DMS79 (cell line): ENCODE measurements around the gene LCT.
A peak's percentile ranks its signal among the peaks of the same experiment; 100 is the strongest.

Experiments used
- DNase-seq: peaks from one replicate; lab custom pipeline; 2025; lab: John Stamatoyannopoulos, UW

The LCT gene

DNA sequence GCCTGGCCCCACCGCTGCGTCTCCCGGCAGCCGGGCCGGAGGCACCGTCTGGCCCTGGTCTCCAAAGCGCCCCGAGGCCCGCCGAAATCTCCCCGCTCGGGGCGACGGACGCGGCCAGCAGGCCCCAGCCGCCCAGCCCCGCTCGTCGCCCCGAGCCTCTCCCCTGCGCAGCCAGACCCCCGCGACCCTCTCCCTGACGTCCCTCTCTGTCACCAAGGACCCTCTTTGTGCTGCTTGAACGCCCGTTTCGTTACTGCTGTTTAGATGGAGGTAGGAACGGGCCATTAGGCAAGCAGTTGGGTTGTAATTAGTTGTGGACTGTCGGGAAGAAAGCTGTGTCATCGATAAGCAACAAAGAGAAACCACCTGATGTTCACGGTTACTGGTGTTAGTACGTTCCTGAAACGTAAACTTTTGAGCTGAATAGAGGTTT is 94.6 kb downstream of the LCT start:
- DNase-seq: peak; percentile 30

DNA sequence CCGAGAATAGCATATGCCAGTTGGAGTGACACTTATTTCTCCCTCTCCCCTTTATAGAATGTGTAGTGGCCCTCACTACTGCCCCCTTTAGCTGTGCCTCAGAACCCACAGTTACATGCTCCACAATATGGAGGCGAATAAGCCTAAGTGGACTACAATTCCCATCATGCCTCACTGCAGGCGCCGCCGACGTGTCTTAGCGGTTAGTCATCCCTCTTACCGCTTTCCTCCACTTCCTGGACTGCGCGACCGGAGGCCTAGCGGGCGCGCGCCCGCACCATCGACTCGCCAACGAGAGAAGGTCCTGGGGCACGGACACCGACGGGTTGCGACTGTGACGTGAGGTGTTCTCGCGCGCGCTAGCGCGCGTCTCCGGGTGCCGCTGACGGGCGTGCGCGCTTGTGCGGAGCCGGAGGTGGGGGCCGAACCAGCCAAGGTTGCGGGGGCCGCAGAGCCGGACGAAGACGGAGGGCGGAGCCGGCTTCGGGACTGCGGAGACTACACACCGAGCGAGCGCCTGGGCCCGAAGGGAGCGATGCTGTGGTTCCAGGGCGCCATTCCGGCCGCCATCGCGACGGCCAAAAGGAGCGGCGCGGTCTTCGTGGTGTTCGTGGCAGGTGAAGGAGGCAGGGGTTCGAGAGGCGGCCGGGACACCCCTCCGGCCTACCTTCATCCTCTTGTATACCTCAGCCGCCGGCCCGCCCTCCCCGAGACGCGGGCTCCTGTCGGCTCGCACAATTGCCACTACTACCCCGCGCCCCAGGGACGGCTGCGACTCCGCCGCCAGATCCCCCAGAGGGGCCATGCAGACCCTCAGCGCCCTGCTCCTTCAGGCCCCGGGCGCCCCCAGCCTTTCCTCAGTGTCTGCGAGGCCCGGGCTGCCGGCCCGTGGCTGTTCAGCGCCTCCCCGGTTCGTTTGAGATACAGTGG is 95.3 kb downstream of the LCT start, which contains the start of gene UBXN4:
UBXN4 (plus strand) TSS at position 461 of the 930 bp plus-strand sequence; CDS start at position 536, 75 bp downstream.
- DNase-seq: peak; percentile 97

DNA sequence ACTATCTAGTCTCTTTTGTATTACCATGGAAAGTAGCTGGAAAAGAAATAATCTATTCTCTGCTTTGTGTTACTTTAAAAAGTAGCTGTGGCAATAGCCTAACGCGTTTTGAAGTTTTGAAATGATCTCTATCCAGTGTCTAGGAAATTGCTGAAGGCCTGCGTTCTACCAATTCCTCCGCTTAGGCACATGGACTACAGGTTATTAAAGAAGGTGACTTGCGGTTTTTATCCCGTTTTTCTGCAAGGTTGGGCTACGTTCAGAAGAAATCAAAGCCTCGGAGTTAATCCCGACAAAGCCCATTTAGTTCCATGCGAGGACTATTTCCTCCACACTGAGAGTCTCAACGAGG is 96.0 kb downstream of the LCT start:
- no peak for DNase-seq

DNA sequence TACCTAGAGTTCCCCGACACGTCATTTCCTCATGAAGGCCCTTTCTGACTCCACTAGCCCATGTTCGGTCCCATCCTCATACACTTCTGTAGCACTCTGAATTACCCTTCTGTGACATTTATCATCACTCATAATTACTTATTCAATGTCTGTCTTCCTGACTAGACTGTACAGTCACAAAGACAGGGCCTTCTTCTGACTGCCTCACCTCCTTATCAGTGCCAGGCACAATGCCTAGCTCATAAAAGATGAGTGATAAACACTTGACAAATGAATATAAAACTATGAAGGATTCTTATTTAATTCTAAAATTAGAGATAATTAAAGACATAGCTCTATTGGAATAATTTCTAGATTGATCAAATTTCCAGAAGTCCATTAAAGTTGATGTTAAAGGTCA is 96.8 kb downstream of the LCT start:
- no peak for DNase-seq
